ENCODE data around the gene ATP13A4.

Gene ATP13A4

DNA sequence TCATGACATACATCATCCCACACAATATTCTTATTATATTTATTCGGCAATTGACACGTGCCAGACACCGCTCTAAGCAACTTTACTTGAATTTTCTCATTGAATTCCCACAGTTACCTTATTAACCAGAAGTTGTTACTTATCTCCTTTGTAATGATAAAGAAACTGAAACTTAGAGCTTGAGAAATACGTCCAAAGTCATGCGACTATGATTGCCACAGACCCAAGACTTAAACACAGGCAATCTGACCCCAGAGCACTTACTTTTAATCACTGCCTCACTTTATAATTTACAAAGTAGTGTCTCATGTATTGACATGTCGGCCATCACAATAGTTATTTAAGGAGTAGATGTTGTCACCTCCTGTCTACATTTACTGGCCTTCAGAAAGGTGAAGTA, 64.7 kb downstream of the ATP13A4 start (continued):
- TF ChIP-seq, protein P1, sequence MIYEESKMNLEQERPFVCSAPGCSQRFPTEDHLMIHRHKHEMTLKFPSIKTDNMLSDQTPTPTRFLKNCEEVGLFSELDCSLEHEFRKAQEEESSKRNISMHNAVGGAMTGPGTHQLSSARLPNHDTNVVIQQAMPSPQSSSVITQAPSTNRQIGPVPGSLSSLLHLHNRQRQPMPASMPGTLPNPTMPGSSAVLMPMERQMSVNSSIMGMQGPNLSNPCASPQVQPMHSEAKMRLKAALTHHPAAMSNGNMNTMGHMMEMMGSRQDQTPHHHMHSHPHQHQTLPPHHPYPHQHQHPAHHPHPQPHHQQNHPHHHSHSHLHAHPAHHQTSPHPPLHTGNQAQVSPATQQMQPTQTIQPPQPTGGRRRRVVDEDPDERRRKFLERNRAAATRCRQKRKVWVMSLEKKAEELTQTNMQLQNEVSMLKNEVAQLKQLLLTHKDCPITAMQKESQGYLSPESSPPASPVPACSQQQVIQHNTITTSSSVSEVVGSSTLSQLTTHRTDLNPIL (CRISPR knock-in tag; IDR thresholded peaks at IDR 0.05; ENCODE audit: low read depth) = no peak
- TF ChIP-seq ARNTL (CRISPR knock-in tag; IDR thresholded peaks at IDR 0.05; ENCODE audit: borderline replicate concordance, low read depth) (no peak), GLIS3 (CRISPR knock-in tag; IDR thresholded peaks at IDR 0.05) (no peak)

DNA sequence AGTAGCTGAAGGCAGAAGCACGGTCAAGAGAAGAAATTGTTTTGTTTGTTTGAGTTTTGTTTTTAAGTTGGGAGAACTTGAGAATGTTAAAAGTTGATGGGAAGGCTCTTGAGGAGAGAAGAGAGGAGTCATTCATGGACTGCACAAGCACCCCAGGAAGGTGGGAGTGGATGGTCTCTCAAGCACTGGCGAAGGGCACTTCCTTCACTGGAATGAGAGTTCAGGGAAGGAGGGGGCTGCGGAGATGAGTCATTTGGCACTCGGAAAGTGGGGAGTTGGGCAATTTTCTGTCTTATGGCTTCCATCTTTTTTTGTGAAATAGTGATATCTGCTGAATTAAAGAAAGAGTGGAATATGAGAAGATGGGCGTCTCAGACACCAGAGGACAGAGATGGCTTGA, 66.0 kb downstream of the ATP13A4 start:
- ATAC-seq = no peak
- TF ChIP-seq GLIS3 (CRISPR knock-in tag; IDR thresholded peaks at IDR 0.05) (no peak), TCF4 (CRISPR knock-in tag; IDR thresholded peaks at IDR 0.05; ENCODE audit: borderline replicate concordance) (no peak), SNAI2 (CRISPR knock-in tag; IDR thresholded peaks at IDR 0.05) (no peak)
- TF ChIP-seq, protein P2, sequence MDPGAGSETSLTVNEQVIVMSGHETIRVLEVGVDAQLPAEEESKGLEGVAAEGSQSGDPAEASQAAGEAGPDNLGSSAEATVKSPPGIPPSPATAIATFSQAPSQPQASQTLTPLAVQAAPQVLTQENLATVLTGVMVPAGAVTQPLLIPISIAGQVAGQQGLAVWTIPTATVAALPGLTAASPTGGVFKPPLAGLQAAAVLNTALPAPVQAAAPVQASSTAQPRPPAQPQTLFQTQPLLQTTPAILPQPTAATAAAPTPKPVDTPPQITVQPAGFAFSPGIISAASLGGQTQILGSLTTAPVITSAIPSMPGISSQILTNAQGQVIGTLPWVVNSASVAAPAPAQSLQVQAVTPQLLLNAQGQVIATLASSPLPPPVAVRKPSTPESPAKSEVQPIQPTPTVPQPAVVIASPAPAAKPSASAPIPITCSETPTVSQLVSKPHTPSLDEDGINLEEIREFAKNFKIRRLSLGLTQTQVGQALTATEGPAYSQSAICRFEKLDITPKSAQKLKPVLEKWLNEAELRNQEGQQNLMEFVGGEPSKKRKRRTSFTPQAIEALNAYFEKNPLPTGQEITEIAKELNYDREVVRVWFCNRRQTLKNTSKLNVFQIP (CRISPR knock-in tag; IDR thresholded peaks at IDR 0.05; ENCODE audit: borderline replicate concordance, low read depth) = no peak

DNA sequence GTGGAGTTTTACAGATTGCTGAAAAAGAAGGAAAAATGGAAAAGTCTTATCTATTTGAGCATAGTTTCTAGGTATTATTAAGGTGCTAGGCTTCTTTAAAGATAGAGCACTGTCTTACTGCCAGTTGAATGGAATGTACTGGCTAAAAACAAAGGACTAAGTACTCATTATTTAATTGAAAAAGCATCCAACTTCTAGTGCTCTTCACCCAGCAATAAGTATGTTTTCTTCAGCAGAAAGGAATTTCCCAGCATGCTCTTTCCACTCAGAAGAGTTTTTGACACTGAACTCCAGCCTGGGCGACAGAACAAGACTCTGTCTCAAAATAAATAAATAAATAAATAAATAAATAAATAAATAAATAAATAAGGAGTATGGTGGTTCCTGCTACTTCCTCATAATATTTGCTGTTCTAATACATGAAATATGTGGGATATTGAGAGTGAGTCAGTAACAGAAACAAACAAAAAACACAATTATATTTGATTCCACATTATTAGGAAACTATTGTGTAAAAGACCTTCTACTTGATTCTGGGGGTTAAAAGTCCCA, 70.6 kb downstream of the ATP13A4 start:
- TF ChIP-seq, protein P2 (CRISPR knock-in tag; IDR thresholded peaks at IDR 0.05; ENCODE audit: borderline replicate concordance, low read depth) = no peak
- TF ChIP-seq RARB (CRISPR knock-in tag; IDR thresholded peaks at IDR 0.05) = no peak
- no peak for TF ChIP-seq ESRRG (CRISPR knock-in tag; IDR thresholded peaks at IDR 0.05)
- TF ChIP-seq, protein P1 (CRISPR knock-in tag; IDR thresholded peaks at IDR 0.05; ENCODE audit: low read depth) = no peak
- no peak for ATAC-seq

DNA sequence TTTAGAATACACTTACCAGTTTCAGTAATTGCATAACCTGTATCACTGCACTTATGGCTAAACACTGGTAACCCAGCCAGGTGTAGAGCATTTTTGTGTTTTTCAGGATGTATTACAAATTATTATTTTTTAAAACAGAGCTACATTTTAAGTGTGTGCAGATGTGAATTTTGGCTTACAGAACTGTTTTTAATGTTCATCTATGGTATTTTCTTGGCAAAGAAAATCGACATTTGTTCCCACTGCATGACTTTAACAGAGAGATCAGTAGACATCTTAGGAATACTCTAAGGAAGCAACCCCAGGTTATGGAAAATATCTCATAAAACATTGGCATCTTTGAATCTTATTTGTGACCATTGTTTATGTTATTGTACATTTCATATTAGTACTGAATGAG, 73.3 kb downstream of the ATP13A4 start:
- TF ChIP-seq ZFP30 (CRISPR knock-in tag; IDR thresholded peaks at IDR 0.05) (no peak), ZNF565 (CRISPR knock-in tag; conservative IDR thresholded peaks at IDR 0.05; ENCODE audit: low read depth) (no peak), ESRRG (CRISPR knock-in tag; IDR thresholded peaks at IDR 0.05) (no peak), GLIS3 (CRISPR knock-in tag; IDR thresholded peaks at IDR 0.05) (no peak), SNAI2 (CRISPR knock-in tag; IDR thresholded peaks at IDR 0.05) (no peak), BACH2 (CRISPR knock-in tag; IDR thresholded peaks at IDR 0.05; ENCODE audit: borderline replicate concordance) (no peak), CSDC2 (CRISPR knock-in tag; IDR thresholded peaks at IDR 0.05) (no peak), ARNTL (CRISPR knock-in tag; IDR thresholded peaks at IDR 0.05; ENCODE audit: borderline replicate concordance, low read depth) (no peak), ISL1 (CRISPR knock-in tag; IDR thresholded peaks at IDR 0.05) (no peak), ZC3H10 (CRISPR knock-in tag; IDR thresholded peaks at IDR 0.05) (no peak), ZNF70 (CRISPR knock-in tag; IDR thresholded peaks at IDR 0.05) (no peak)
- TF ChIP-seq, protein P3, sequence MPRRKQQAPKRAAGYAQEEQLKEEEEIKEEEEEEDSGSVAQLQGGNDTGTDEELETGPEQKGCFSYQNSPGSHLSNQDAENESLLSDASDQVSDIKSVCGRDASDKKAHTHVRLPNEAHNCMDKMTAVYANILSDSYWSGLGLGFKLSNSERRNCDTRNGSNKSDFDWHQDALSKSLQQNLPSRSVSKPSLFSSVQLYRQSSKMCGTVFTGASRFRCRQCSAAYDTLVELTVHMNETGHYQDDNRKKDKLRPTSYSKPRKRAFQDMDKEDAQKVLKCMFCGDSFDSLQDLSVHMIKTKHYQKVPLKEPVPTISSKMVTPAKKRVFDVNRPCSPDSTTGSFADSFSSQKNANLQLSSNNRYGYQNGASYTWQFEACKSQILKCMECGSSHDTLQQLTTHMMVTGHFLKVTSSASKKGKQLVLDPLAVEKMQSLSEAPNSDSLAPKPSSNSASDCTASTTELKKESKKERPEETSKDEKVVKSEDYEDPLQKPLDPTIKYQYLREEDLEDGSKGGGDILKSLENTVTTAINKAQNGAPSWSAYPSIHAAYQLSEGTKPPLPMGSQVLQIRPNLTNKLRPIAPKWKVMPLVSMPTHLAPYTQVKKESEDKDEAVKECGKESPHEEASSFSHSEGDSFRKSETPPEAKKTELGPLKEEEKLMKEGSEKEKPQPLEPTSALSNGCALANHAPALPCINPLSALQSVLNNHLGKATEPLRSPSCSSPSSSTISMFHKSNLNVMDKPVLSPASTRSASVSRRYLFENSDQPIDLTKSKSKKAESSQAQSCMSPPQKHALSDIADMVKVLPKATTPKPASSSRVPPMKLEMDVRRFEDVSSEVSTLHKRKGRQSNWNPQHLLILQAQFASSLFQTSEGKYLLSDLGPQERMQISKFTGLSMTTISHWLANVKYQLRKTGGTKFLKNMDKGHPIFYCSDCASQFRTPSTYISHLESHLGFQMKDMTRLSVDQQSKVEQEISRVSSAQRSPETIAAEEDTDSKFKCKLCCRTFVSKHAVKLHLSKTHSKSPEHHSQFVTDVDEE (CRISPR knock-in tag; IDR thresholded peaks at IDR 0.05) = no peak
- TF ChIP-seq, protein P4, sequence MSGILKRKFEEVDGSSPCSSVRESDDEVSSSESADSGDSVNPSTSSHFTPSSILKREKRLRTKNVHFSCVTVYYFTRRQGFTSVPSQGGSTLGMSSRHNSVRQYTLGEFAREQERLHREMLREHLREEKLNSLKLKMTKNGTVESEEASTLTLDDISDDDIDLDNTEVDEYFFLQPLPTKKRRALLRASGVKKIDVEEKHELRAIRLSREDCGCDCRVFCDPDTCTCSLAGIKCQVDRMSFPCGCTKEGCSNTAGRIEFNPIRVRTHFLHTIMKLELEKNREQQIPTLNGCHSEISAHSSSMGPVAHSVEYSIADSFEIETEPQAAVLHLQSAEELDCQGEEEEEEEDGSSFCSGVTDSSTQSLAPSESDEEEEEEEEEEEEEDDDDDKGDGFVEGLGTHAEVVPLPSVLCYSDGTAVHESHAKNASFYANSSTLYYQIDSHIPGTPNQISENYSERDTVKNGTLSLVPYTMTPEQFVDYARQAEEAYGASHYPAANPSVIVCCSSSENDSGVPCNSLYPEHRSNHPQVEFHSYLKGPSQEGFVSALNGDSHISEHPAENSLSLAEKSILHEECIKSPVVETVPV (CRISPR knock-in tag; IDR thresholded peaks at IDR 0.05) = no peak
- ATAC-seq = no peak
